GM23338 (cell line): ENCODE data around the gene AP1M2. TPM values are rescaled to one million over a fixed set of nuclear protein-coding genes. Genes with fewer than 3 reads are reported as not detected.

ENCODE experiments used
- ATAC-seq: fragments of 200-7000 bp; cut with Tn5 transposase; 3 replicates; pipeline ENCODE4 v1.9.1; 2020
- DNase-seq: peaks from one replicate; pipeline ENCODE4 v3.0.0-alpha.2; 2015; ENCODE audit warnings: low spot score
- H2AFZ ChIP-seq: fragments of 200-600 bp; sonication (generic); 2 replicates; pipeline ENCODE4 v1.8.0; 2016; ENCODE audit warnings: antibody characterized with exemption, mild to moderate bottlenecking, moderate library complexity
- H3F3A ChIP-seq: fragments of 200-600 bp; sonication (generic); replicated peaks from 2 replicates; pipeline ENCODE4 v1.8.0; 2017; ENCODE audit warnings: antibody characterized with exemption, mixed run types, low read depth
- H3K27ac ChIP-seq: fragments of 200-600 bp; sonication (generic); 2 replicates; pipeline ENCODE4 v1.6.1; 2016; ENCODE audit warnings: low read depth
- H3K27me3 ChIP-seq: fragments of 200-600 bp; sonication (generic); 2 replicates; pipeline ENCODE4 v1.8.0; 2016; ENCODE audit warnings: mild to moderate bottlenecking, mixed run types, moderate library complexity; ENCODE audit not compliant: insufficient read depth
- H3K36me3 ChIP-seq: fragments of 200-600 bp; sonication (generic); 2 replicates; pipeline ENCODE4 v1.8.0; 2016; ENCODE audit warnings: mild to moderate bottlenecking; ENCODE audit not compliant: insufficient read depth
- H3K4me1 ChIP-seq: fragments of 200-600 bp; sonication (generic); 2 replicates; pipeline ENCODE4 v1.8.0; 2016; ENCODE audit warnings: mild to moderate bottlenecking, moderate library complexity; ENCODE audit not compliant: insufficient read depth
- H3K4me2 ChIP-seq: fragments of 200-600 bp; sonication (generic); 2 replicates; pipeline ENCODE4 v1.7.1; 2017; ENCODE audit warnings: mixed run types
- H3K4me3 ChIP-seq: fragments of 200-600 bp; sonication (generic); 2 replicates; pipeline ENCODE4 v1.6.1; 2016; ENCODE audit warnings: mixed run types
- H3K79me2 ChIP-seq: fragments of 200-600 bp; sonication (generic); replicated peaks from 2 replicates; pipeline ENCODE4 v1.8.0; 2017; ENCODE audit warnings: mild to moderate bottlenecking; ENCODE audit not compliant: insufficient read depth
- H3K9me2 ChIP-seq: fragments of 200-600 bp; sonication (generic); 2 replicates; pipeline ENCODE4 v1.8.0; 2017; ENCODE audit not compliant: insufficient read depth
- H4K20me1 ChIP-seq: fragments of 200-600 bp; sonication (generic); replicated peaks from 2 replicates; pipeline ENCODE4 v1.8.0; 2017; ENCODE audit warnings: mild to moderate bottlenecking; ENCODE audit not compliant: insufficient read depth
- H3K27ac Mint-ChIP-seq: 2 replicates; pipeline ENCODE4 v1.8.0; 2020; ENCODE audit warnings: inconsistent platforms, mild to moderate bottlenecking, moderate library complexity, mixed read lengths
- H3K27me3 Mint-ChIP-seq: 3 replicates; pipeline ENCODE4 v1.8.0; 2022; ENCODE audit warnings: low read depth, mild to moderate bottlenecking, moderate library complexity, mixed read lengths, inconsistent platforms; ENCODE audit not compliant: insufficient read depth, poor library complexity
- H3K36me3 Mint-ChIP-seq: 3 replicates; pipeline ENCODE4 v1.8.0; 2021; ENCODE audit warnings: low read depth, mild to moderate bottlenecking, inconsistent platforms, moderate library complexity, mixed read lengths
- H3K4me1 Mint-ChIP-seq: 3 replicates; pipeline ENCODE4 v1.8.0; 2020; ENCODE audit warnings: mild to moderate bottlenecking, inconsistent platforms, mixed read lengths
- H3K4me3 Mint-ChIP-seq: 3 replicates; pipeline ENCODE4 v1.8.0; 2021; ENCODE audit warnings: moderate library complexity, mild to moderate bottlenecking, inconsistent platforms, mixed read lengths
- H3K9me3 Mint-ChIP-seq: 3 replicates; pipeline ENCODE4 v1.8.0; 2020; ENCODE audit warnings: moderate library complexity, mild to moderate bottlenecking, inconsistent platforms, mixed read lengths
- CREB1 ChIP-seq: fragments of 250-450 bp; sonication (Bioruptor Pico); IDR thresholded peaks from 2 replicates; pipeline ENCODE4 v1.5.0; 2020; ENCODE audit warnings: low read depth, mild to moderate bottlenecking, moderate library complexity
- EZH2 ChIP-seq: fragments of 200-600 bp; sonication (generic); IDR thresholded peaks from one replicate; pipeline ENCODE4 v1.8.0; 2017; ENCODE audit warnings: antibody characterized with exemption, mild to moderate bottlenecking, low read depth; ENCODE audit not compliant: unreplicated experiment
- EZH2phosphoT487 ChIP-seq: fragments of 200-600 bp; sonication (generic); IDR thresholded peaks from one replicate; pipeline ENCODE4 v1.8.1; 2018; ENCODE audit warnings: antibody characterized with exemption; ENCODE audit not compliant: unreplicated experiment
- JUNB ChIP-seq: IDR thresholded peaks from one replicate; pipeline ENCODE4 v1.6.1; 2016; ENCODE audit warnings: antibody characterized with exemption; ENCODE audit not compliant: unreplicated experiment
- POLR2AphosphoS5 ChIP-seq: IDR thresholded peaks from 2 replicates; pipeline ENCODE4 v1.6.1; 2016; ENCODE audit warnings: antibody characterized with exemption, low read depth
- STAT1 ChIP-seq: IDR thresholded peaks from one replicate; pipeline ENCODE4 v1.6.1; 2016; ENCODE audit warnings: antibody characterized with exemption; ENCODE audit not compliant: unreplicated experiment
- ZNF114 ChIP-seq: fragments of 250-450 bp; sonication (Bioruptor Pico); IDR thresholded peaks from 2 replicates; pipeline ENCODE4 v1.5.0; 2020; ENCODE audit warnings: mild to moderate bottlenecking, moderate library complexity
- polyA plus RNA-seq: library from polyadenylated mRNA; unstranded; fragments of >200 nt; fragmentation: Nextera tagmentation; extraction: Ambion mirVana; gene quantifications from 2 replicates; pipeline ENCODE4 v1.2.1, GENCODE V29; 2016
- total RNA-seq: library from RNA; depleted of rRNA; stranded (reverse); fragments of >200 nt; shearing (Covaris generic); gene quantifications from 2 replicates; pipeline ENCODE4 v1.2.3, GENCODE V29; 2014
- TF ChIP-seq, protein P1 (sequence below): IDR thresholded peaks from 2 replicates; pipeline ENCODE4 v1.6.1; 2016; ENCODE audit warnings: antibody characterized with exemption
- TF ChIP-seq, protein P2 (sequence below): IDR thresholded peaks from one replicate; pipeline ENCODE4 v1.6.1; 2018; ENCODE audit warnings: antibody characterized with exemption; ENCODE audit not compliant: unreplicated experiment
- TF ChIP-seq, protein P3 (sequence below): fragments of 250-450 bp; sonication (Bioruptor Pico); IDR thresholded peaks from 2 replicates; pipeline ENCODE4 v1.5.0; 2020; ENCODE audit warnings: mild to moderate bottlenecking, moderate library complexity

The AP1M2 gene
- total and polyA plus RNA-seq, 2 experiments from 2014 or later: 128 to 165 TPM

DNA sequence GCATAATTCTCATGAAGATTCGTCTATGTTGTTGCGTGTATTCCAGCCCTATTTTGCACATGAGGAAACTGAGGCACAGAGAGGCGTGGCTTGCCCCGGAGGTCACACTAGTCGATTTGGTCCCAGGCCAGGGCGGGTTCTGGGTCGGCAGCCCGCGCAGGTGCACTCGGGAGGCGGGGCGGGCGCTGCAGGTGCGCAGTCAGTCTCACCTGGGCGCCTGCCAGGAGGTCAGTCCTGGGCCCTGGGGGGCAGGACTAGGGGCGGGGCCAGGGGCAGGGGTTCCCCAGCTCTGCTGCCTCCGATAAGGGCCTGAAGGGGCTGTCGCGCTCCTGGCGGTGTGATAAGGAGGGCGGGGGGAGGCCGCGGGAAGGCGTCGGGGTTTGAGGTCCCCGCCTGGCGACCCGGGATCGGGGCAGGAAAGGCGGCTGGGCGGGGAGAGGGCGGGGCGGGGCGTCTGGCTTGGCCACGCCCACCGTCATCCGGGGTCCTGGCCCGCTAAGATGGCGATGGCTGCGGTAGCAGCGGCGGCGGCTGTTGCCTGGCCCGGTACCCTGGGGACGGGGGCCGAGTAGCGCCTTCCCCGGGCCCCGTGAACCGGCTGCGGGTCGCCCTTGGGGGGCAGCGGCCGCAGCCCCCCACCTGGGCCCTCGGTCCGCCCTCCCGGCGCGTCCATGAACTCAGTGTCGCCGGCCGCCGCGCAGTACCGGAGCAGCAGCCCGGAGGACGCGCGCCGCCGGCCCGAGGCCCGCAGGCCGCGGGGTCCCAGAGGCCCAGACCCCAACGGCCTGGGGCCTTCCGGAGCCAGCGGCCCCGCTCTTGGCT, 43.5 kb downstream of the AP1M2 start, which contains the start of gene ATG4D:
Gene ATG4D, plus strand, starts transcription at position 485 of the 822 bp plus-strand sequence. Its CDS starts 187 bp downstream, at position 672.
- Histone ChIP-seq H3K79me2 (peaks cover 17% of the 10 kb centered on the region), H3K4me3 (peak within 1 kb of the TSS; percentile 85), H3K9me2 (no peaks in the 10 kb centered on the region), H3K27me3 (no peaks in the 10 kb centered on the region), H3K4me1 (no peaks in the 10 kb centered on the region; the same call in 1 of the 2 replicates), H3K36me3 (no peaks in the 10 kb centered on the region), H3K27ac (no peak within 1 kb of the TSS), H3K4me2 (peak within 1 kb of the TSS; percentile 82), H2AFZ (peak within 1 kb of the TSS; percentile 91), H3F3A (0 out of 2 replicates have a peak, but pooled peaks cover 12% of the 10 kb centered on the region), H4K20me1 (peaks cover 3% of the 10 kb centered on the region; the same call in 1 of the 2 replicates)
- H3K9me3 Mint-ChIP-seq: no peaks in the 10 kb centered on the region
- H3K27me3 Mint-ChIP-seq: peaks cover 7% of the 10 kb centered on the region
- ATAC-seq: peak; percentile 87
- TF ChIP-seq CREB1 (CRISPR knock-in tag) (no peak), ZNF114 (CRISPR knock-in tag) (no peak), EZH2 (no peak), STAT1 (no peak), POLR2AphosphoS5 (peak; percentile 87)
- no peak within 1 kb of the TSS for H3K27ac Mint-ChIP-seq
- H3K4me1 Mint-ChIP-seq: no peaks in the 10 kb centered on the region
- peak; percentile 93 for DNase-seq
- H3K36me3 Mint-ChIP-seq: peaks cover 13% of the 10 kb centered on the region; the same call in 2 of the 3 replicates
- peak within 1 kb of the TSS; percentile 87 for H3K4me3 Mint-ChIP-seq

DNA sequence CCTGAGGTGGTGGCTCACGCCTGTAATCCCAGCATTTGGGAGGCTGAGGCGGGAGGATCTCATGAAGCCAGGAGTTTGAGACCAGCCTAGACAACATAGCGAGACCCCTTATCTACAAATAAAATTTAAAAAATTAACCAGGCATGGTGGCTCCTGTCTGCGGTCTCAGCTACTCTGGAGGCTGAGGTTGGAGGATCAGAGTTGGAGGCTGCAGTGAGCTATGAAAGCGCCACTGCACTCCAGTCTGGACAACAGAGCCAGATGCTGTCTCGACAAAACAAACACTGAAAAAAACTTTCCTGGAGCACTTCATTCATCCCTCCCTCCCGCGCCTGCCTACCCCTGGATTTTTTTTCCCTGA, 44.1 kb downstream of the AP1M2 start:
- H3K9me3 Mint-ChIP-seq: no peaks in the 10 kb centered on the region
- no peaks in the 10 kb centered on the region for H3K9me2 ChIP-seq
- H2AFZ ChIP-seq: peak overlapping the region; percentile 91
- H3K36me3 Mint-ChIP-seq: peaks cover 8% of the 10 kb centered on the region; the same call in 2 of the 3 replicates
- no peak for ATAC-seq
- H3K36me3 ChIP-seq: no peaks in the 10 kb centered on the region
- peak overlapping the region; percentile 85 for H3K4me3 ChIP-seq
- peaks cover 3% of the 10 kb centered on the region; the same call in 1 of the 2 replicates for H4K20me1 ChIP-seq
- no peak overlapping the region for H3K27ac ChIP-seq
- H3K27me3 Mint-ChIP-seq: peaks cover 8% of the 10 kb centered on the region
- H3K79me2 ChIP-seq: peaks cover 17% of the 10 kb centered on the region
- H3K4me3 Mint-ChIP-seq: peak overlapping the region; percentile 73
- H3K27ac Mint-ChIP-seq: no peak overlapping the region
- DNase-seq: no peak
- H3K4me1 Mint-ChIP-seq: no peaks in the 10 kb centered on the region
- H3K4me2 ChIP-seq: peak overlapping the region; percentile 82
- no peaks in the 10 kb centered on the region; the same call in 1 of the 2 replicates for H3K4me1 ChIP-seq
- no peaks in the 10 kb centered on the region for H3K27me3 ChIP-seq
- 0 out of 2 replicates have a peak, but pooled peaks cover 12% of the 10 kb centered on the region for H3F3A ChIP-seq
- TF ChIP-seq EZH2phosphoT487 (no peak), JUNB (no peak), ZNF114 (CRISPR knock-in tag) (no peak)
- TF ChIP-seq, protein P1, sequence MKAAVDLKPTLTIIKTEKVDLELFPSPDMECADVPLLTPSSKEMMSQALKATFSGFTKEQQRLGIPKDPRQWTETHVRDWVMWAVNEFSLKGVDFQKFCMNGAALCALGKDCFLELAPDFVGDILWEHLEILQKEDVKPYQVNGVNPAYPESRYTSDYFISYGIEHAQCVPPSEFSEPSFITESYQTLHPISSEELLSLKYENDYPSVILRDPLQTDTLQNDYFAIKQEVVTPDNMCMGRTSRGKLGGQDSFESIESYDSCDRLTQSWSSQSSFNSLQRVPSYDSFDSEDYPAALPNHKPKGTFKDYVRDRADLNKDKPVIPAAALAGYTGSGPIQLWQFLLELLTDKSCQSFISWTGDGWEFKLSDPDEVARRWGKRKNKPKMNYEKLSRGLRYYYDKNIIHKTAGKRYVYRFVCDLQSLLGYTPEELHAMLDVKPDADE: no peak
- TF ChIP-seq, protein P2, sequence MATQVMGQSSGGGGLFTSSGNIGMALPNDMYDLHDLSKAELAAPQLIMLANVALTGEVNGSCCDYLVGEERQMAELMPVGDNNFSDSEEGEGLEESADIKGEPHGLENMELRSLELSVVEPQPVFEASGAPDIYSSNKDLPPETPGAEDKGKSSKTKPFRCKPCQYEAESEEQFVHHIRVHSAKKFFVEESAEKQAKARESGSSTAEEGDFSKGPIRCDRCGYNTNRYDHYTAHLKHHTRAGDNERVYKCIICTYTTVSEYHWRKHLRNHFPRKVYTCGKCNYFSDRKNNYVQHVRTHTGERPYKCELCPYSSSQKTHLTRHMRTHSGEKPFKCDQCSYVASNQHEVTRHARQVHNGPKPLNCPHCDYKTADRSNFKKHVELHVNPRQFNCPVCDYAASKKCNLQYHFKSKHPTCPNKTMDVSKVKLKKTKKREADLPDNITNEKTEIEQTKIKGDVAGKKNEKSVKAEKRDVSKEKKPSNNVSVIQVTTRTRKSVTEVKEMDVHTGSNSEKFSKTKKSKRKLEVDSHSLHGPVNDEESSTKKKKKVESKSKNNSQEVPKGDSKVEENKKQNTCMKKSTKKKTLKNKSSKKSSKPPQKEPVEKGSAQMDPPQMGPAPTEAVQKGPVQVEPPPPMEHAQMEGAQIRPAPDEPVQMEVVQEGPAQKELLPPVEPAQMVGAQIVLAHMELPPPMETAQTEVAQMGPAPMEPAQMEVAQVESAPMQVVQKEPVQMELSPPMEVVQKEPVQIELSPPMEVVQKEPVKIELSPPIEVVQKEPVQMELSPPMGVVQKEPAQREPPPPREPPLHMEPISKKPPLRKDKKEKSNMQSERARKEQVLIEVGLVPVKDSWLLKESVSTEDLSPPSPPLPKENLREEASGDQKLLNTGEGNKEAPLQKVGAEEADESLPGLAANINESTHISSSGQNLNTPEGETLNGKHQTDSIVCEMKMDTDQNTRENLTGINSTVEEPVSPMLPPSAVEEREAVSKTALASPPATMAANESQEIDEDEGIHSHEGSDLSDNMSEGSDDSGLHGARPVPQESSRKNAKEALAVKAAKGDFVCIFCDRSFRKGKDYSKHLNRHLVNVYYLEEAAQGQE: no peak
- TF ChIP-seq, protein P3, sequence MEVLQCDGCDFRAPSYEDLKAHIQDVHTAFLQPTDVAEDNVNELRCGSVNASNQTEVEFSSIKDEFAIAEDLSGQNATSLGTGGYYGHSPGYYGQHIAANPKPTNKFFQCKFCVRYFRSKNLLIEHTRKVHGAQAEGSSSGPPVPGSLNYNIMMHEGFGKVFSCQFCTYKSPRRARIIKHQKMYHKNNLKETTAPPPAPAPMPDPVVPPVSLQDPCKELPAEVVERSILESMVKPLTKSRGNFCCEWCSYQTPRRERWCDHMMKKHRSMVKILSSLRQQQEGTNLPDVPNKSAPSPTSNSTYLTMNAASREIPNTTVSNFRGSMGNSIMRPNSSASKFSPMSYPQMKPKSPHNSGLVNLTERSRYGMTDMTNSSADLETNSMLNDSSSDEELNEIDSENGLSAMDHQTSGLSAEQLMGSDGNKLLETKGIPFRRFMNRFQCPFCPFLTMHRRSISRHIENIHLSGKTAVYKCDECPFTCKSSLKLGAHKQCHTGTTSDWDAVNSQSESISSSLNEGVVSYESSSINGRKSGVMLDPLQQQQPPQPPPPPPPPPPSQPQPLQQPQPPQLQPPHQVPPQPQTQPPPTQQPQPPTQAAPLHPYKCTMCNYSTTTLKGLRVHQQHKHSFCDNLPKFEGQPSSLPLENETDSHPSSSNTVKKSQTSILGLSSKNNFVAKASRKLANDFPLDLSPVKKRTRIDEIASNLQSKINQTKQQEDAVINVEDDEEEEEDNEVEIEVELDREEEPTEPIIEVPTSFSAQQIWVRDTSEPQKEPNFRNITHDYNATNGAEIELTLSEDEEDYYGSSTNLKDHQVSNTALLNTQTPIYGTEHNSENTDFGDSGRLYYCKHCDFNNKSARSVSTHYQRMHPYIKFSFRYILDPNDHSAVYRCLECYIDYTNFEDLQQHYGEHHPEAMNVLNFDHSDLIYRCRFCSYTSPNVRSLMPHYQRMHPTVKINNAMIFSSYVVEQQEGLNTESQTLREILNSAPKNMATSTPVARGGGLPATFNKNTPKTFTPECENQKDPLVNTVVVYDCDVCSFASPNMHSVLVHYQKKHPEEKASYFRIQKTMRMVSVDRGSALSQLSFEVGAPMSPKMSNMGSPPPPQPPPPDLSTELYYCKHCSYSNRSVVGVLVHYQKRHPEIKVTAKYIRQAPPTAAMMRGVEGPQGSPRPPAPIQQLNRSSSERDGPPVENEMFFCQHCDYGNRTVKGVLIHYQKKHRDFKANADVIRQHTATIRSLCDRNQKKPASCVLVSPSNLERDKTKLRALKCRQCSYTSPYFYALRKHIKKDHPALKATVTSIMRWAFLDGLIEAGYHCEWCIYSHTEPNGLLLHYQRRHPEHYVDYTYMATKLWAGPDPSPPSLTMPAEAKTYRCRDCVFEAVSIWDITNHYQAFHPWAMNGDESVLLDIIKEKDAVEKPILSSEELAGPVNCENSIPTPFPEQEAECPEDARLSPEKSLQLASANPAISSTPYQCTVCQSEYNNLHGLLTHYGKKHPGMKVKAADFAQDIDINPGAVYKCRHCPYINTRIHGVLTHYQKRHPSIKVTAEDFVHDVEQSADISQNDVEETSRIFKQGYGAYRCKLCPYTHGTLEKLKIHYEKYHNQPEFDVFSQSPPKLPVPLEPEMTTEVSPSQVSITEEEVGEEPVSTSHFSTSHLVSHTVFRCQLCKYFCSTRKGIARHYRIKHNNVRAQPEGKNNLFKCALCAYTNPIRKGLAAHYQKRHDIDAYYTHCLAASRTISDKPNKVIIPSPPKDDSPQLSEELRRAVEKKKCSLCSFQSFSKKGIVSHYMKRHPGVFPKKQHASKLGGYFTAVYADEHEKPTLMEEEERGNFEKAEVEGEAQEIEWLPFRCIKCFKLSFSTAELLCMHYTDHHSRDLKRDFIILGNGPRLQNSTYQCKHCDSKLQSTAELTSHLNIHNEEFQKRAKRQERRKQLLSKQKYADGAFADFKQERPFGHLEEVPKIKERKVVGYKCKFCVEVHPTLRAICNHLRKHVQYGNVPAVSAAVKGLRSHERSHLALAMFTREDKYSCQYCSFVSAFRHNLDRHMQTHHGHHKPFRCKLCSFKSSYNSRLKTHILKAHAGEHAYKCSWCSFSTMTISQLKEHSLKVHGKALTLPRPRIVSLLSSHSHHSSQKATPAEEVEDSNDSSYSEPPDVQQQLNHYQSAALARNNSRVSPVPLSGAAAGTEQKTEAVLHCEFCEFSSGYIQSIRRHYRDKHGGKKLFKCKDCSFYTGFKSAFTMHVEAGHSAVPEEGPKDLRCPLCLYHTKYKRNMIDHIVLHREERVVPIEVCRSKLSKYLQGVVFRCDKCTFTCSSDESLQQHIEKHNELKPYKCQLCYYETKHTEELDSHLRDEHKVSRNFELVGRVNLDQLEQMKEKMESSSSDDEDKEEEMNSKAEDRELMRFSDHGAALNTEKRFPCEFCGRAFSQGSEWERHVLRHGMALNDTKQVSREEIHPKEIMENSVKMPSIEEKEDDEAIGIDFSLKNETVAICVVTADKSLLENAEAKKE (CRISPR knock-in tag): no peak
